ENCODE data around the gene PTTG1.

PTTG1 gene

GRCh38 chr5:160418561-160419457 lies 2.8 kb upstream of the PTTG1 start, which contains the start of gene SLU7:
Gene SLU7 (minus strand): TSS chr5:160419081. CDS start chr5:160415294, 3,787 bp downstream.
- in situ Hi-C loops (cut with MboI; ENCODE audit: low pct_unique_long_range_greater_than_20kb, low sequenced_read_pairs, unreplicated experiment) = no loop called here
- DNase-seq (ENCODE audit: low spot score) = peak; percentile 86
- TF ChIP-seq CTCF (IDR thresholded peaks at IDR 0.05; ENCODE audit: extremely low read depth, insufficient read depth, missing control alignments) = no peak

GRCh38 chr5:160419458-160420330 lies 2.0 kb upstream of the PTTG1 start:
- in situ Hi-C loops (cut with MboI; ENCODE audit: low pct_unique_long_range_greater_than_20kb, low sequenced_read_pairs, unreplicated experiment) = no loop called here
- no peak for TF ChIP-seq CTCF (IDR thresholded peaks at IDR 0.05; ENCODE audit: extremely low read depth, insufficient read depth, missing control alignments)
- DNase-seq (ENCODE audit: low spot score) = no peak

DNA sequence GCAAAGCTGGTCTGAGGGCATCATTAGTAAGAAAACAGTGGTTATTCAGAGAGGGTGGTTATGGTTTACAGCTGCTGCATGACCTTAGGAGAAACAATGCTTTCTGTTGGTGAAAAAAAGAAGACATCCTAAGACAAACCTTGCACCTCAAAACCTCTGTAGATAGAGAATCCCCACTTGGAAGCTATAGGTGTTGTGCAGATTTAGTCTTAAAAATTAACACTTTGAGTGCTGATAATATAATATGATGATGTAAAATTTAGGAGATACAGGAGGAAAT lies 1.4 kb upstream of the PTTG1 start:
- in situ Hi-C loops (cut with MboI; ENCODE audit: low pct_unique_long_range_greater_than_20kb, low sequenced_read_pairs, unreplicated experiment) = no loop called here
- no peak for TF ChIP-seq CTCF (IDR thresholded peaks at IDR 0.05; ENCODE audit: extremely low read depth, insufficient read depth, missing control alignments)
- no peak for DNase-seq (ENCODE audit: low spot score)

DNA sequence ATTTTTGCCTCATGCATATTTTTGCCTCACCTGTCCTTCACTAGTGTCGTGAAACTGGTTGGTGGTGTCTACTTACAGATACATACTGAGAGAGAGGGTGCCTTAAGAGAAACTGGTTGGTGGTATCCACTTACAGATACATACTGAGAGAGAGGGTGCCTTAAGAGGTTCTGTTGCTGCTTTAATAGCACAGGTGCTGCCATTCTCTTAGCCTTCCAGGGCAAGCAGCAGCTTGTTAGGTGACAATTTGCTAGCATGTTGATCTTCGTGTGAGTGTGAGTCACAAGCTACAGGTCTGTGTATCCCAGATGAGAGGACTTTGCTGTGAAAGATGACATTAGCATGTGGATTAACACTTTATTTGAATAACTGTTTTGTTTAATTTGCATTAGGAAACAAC lies 1.4 kb downstream of the PTTG1 start:
- in situ Hi-C loops (cut with MboI; ENCODE audit: low pct_unique_long_range_greater_than_20kb, low sequenced_read_pairs, unreplicated experiment) = no loop called here
- DNase-seq (ENCODE audit: low spot score) = no peak

GRCh38 chr5:160427607-160428006 lies 6.0 kb downstream of the PTTG1 start:
- in situ Hi-C loops (cut with MboI; ENCODE audit: low pct_unique_long_range_greater_than_20kb, low sequenced_read_pairs, unreplicated experiment) = no loop called here
- DNase-seq (ENCODE audit: low spot score) = no peak
- no peak for TF ChIP-seq CTCF (IDR thresholded peaks at IDR 0.05; ENCODE audit: extremely low read depth, insufficient read depth, missing control alignments)

More for the DNA sequence above, 1.4 kb downstream of the PTTG1 start:
- no peak for TF ChIP-seq CTCF (IDR thresholded peaks at IDR 0.05; ENCODE audit: extremely low read depth, insufficient read depth, missing control alignments)

DNA sequence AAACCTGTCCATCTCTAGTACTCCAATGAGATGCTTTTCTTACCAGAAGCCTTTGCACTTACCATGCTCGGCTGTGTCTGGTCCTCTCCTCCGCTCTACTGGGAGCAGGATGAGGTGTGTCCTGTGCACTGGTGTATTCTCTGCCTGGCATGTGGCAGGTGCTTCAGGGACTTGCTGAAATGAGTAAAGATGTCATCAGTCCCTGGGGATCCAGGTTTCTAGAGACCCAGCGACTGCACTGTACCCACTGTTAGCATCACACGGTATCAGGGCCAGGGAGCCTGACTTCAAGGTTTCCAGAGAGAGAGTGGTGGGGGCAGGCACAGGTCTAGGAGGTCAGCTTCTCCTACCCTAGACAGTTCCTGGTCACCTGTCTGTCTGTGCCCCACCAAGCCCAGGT lies 10.5 kb downstream of the PTTG1 start:
- in situ Hi-C loops (cut with MboI; ENCODE audit: low pct_unique_long_range_greater_than_20kb, low sequenced_read_pairs, unreplicated experiment) = no loop called here
- no peak for TF ChIP-seq CTCF (IDR thresholded peaks at IDR 0.05; ENCODE audit: extremely low read depth, insufficient read depth, missing control alignments)
- no peak for DNase-seq (ENCODE audit: low spot score)

Measured in GM13977 (cell line).